Esophagus mucosa (tissue), 1 donor: ENCODE results near the gene DNAJC11. TPM values are rescaled to one million over a fixed set of nuclear protein-coding genes. Genes with fewer than 3 reads are reported as not detected.
"Not testable (repeated sequence)": the region's sequence is repeated elsewhere in the genome, so short reads cannot be mapped to it uniquely, and the experiment has no call there.

Experiments used
- ATAC-seq: fragments of 200-7000 bp; cut with Tn5 transposase; one replicate; pipeline ENCODE4 v1.9.1; 2020
- total RNA-seq: library from RNA; stranded (reverse); gene quantifications from one replicate; pipeline ENCODE4 v1.2.4, GENCODE V29; 2023
- donor health status: DM: yes; HTN: yes; CAD: no.

Gene DNAJC11, protein sequence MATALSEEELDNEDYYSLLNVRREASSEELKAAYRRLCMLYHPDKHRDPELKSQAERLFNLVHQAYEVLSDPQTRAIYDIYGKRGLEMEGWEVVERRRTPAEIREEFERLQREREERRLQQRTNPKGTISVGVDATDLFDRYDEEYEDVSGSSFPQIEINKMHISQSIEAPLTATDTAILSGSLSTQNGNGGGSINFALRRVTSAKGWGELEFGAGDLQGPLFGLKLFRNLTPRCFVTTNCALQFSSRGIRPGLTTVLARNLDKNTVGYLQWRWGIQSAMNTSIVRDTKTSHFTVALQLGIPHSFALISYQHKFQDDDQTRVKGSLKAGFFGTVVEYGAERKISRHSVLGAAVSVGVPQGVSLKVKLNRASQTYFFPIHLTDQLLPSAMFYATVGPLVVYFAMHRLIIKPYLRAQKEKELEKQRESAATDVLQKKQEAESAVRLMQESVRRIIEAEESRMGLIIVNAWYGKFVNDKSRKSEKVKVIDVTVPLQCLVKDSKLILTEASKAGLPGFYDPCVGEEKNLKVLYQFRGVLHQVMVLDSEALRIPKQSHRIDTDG
- total RNA-seq: 41.5 TPM

DNA sequence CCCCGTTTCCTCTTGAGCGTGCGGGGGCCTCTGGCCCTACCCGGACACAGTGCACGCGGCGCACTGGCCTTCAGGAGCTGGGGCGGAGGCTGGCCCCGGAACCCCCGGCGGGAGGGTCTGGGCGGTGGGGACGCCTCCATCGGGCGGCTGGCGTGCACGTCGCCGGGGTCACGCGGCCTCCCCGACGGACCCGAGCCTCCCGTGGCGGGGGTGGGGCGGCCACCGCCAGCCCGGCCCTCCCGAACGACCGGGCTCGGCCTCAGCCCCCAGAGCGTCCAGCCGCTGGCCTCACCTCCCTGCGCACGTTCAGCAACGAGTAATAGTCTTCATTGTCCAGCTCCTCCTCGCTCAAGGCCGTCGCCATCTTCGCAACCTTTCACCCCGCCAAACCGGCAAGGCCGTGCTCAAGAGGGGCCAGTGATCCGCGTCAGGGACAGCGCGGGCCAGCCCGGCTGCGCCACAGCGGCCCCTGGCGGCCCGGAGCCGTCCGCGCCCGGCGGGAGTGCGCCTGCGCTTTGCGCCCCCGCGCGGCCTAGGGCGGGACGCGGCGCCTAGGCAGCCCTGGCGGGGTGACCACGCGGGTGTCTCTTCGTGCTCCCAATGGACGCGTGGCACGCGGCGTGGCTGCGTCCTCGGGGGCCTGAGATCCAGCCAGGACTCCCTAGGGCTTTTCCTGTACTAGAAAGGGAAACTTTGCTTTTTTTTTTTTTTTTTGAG is at the start of gene DNAJC11:
Gene DNAJC11 (minus strand): TSS at position 380 of the 717 bp plus-strand sequence. CDS start 16 bp downstream, at position 364.
- peak; percentile 99 for ATAC-seq

DNA sequence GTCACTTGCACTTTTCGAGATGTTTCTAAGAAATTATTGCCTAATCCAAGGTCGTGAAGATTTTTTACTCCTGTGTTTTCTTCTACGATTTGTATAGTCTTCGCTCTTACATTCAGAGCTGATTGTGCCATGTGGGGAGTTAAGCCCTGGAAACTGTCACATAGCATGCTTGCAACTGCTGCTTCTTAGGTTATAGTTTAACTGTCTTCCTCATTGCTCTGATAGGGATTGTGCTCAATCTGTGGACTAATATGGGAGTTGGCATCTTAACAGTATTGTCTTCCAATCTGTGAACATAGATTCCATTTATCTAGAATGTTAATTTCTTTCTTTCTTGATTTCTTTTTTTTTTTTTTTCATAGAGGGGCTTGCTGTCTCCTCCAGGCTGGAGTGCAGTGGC is 48.9 kb upstream of the DNAJC11 start:
- no peak for ATAC-seq

DNA sequence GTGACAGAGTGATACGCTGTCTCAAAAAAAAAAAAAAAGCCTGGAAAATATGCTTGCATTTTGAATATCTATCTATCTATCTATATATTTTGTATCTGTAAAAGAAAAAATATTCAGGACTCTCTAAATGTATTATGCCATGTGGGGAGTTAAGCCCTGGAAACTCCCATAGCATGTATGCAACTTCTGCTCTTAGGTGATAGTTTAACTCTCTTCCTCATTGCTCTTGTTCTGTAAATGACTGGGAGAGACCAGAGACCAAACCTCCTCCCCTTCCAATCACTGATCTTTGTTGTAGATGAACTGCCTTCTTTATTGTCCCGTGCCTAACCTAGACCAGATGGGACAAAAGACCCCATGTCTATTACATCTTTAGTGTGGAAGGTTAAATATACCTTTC is 46.1 kb upstream of the DNAJC11 start:
- ATAC-seq: no peak

DNA sequence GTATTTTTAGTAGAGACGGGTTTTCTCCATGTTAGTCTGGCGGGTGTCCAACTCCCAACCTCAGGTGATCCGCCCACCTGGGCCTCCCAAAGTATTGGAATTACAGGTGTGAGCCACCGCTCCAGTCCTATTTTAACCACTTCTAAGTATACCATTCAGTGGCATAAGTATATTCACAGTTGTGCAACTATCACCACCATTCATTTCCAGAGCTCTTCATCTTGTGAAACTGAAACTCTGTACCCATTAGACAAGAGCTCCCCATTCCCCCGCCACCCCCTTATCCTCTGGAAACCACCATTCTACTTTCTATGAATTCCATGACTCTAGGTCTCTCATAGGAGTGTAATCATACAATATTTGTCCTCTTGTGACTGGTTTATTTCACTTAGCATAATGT is 43.5 kb upstream of the DNAJC11 start:
- ATAC-seq: no peak

DNA sequence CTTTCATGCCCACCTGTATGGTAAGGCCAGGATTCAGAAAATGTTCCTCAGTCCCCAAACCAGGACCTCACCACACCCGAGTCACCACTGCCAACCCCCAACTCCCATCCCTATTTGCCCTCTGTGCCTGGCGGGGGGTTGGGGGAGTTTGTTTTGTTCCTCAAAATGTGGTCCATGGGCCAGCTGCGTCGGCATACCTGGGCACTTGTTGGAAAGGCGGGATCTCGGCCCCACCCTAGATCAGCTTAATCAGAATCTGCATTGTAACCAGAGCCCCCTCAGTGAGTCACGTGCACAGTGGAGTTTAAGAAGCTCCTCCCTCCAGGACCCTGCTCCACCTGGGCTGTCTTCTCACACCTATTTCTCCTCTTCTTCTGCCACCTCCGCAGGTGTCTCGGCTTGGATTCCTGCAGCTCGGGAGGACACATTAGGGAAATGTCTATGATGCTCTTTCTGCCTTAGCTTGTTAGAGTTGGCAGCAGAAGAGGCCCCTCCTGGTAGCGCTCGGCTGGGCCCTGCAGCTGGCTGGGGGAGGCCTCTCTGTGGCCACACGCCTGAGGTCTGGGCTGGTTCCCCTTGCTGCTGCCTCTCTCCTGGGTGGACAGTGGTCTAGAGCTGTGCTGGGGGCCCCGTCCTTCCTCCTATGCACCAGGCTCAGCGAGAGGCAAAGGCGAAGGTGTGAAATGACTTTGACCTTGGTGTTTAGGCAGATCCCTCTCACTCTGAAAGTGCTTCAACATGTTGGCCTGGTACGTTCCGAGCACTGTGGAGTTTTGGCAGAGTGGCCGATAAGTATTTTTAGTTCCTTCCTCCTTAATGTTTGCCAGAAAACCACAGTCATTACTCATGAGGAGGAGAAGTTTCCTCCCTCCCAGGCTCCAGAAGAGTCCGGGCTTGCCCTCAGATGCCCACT is 41.8 kb upstream of the DNAJC11 start:
- peak; percentile 88 for ATAC-seq

DNA sequence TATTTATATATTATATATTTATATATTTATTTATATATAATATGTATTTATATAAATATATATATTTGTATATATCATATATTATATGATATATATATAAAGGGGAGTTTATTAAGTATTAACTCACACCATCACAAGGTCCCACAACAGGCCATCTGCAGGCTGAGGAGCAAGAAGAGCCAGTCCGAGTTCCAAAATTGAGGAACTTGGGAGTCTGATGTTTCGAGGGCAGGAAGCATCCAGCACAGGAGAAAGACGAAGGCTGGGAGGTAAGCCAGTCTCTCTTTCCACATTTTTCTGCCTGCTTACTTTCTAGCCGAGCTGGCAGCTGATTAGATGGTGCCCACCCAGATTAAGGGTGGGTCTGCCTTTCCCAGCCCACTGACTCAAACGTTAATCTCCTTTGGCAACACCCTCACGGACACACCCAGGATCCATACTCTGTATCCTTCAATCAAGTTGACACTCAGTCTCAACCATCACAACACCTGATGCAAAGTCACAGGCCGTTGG is 41.1 kb upstream of the DNAJC11 start:
- not testable (repeated sequence) for ATAC-seq

DNA sequence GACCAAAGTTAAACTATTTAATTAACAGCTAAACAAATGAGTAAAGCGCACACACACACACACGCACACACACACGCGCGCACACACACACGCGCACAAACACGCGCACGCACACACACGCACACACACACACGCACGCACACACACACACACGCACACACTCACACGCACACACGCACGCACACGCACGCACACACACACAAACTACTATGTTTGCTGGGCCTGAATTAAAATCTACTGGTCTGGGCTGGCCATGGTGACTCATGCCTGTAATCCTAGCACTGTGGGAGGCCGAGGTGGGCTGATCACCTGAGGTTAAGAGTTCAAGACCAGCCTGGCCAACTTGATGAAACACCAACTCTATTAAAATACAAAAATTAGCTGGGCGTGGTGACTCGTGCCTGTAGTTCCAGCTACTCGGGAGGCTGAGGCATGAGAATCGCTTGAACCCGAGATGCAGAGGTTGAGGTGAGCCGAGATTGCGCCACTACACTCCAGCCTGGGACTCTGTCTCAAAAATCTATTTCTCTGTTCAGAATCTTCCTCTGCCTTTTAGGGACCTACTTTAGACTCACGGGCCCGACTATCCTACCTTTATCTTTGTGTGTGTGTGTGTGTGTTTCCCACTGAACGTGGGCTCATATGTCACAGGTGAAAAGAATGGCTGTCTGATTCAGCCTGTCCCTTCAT is 37.5 kb upstream of the DNAJC11 start:
- no peak for ATAC-seq

DNA sequence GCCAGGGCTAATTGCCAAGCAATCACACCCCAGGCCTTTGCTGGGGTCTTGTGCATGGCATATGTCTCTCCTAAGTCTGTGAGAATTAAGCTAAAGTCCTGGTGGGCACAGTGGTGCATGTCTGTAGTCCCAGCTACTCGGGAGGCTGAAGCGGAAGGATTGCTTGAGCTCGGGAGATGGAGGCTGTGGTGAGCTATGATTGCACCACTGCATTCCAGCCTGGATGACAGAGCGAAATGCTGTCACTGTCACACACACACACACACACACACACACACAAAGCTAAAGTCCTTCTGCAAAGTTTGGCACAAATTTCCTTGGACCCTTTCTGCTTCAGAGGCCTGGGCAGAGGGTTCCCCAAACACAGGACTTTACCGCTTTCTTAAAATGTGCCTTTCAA is 31.3 kb upstream of the DNAJC11 start:
- ATAC-seq: no peak

DNA sequence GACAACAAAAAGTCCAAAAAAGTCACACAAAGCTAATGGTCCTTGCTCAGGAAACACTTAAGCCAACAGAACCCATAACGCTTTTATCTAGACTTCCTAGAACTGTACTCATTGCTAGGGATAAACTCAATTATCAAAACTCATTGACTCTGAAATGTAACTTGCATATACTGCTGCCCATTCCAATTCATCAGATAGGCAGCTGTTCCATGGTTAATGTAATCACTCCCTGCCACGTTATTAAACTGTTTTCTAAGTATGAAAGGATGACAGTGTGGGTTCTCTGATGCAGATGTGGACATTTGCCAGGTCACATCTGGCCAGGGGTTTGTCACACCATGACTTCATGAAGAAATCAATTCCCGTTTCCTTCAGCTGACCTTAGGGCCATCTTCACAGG is 30.3 kb upstream of the DNAJC11 start:
- ATAC-seq: no peak

DNA sequence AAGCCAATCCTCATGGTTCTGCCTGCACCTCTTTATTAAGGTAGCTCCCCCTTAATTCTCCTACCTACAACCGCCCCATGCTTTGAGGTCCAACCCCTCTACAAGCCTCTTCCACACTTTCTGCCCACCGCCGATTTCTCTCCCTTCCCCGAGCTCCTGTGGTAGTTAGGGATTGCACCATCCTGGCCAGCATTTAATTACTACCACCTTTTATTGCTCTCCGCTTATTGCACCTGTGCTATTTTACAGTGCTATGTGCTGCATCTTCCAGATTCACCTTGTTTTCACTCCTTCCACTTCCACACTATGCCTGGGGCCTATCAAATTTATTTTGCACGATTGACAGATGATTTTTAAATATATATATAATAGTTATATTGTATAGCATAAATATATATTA is 29.3 kb upstream of the DNAJC11 start:
- no peak for ATAC-seq

DNA sequence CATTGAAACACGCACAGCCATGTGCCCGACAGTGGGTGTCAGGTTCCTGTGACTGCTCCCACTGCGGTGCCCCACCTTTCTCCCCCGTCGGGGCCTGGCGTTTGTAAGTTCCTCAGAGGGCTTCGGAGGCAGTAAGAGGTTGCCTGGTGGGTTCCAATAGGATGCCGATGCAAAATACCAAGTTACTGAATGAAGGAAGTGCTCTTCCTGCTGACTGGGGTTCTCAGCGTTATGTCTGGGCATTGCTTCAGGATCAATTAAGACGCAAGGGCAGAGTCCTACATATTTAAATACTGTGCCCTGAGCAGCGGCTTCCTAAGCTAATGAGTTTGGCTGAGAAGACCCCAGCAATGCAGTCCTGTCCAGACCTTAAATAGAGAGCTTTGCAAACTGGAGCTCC is 28.9 kb upstream of the DNAJC11 start:
- ATAC-seq: no peak

DNA sequence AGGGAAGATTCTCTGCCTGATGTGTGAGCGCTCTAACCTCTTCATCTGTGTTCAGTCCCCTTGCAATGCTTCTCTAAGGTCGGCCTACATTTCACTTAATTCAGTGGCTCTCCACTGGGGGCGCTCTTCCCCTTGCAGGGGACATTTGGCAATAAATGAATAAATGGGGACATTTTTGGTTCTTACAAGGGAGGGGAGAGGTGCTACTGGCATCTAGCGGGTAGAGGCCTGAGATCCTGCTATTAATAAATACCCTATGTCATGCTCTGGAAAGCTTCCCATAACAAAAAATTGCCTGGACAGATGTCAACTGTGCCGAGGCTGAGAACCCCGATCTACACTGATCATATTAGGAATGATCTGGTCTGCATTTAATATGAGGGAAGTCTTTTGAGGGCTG is 25.9 kb upstream of the DNAJC11 start:
- peak; percentile 50 for ATAC-seq

DNA sequence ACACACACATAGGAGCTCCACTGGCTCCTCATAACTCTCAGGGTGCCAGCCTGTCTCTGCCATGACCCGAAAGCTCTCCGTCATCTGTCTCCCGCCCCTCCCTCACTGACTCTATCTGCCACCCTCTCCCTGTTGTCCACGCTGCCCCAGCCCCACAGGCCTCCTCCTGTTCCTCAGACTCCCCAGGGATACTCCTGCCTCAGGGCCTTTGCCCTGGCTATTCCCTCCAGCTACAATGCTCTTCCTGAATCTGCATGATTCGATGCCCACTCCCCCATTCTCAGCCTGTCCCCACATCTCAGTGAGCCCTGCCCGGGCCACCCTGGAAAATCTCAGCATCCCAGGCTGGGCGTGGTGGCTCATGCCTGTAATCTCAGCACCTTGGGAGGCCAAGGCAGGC is 24.6 kb upstream of the DNAJC11 start:
- peak; percentile 10 for ATAC-seq

DNA sequence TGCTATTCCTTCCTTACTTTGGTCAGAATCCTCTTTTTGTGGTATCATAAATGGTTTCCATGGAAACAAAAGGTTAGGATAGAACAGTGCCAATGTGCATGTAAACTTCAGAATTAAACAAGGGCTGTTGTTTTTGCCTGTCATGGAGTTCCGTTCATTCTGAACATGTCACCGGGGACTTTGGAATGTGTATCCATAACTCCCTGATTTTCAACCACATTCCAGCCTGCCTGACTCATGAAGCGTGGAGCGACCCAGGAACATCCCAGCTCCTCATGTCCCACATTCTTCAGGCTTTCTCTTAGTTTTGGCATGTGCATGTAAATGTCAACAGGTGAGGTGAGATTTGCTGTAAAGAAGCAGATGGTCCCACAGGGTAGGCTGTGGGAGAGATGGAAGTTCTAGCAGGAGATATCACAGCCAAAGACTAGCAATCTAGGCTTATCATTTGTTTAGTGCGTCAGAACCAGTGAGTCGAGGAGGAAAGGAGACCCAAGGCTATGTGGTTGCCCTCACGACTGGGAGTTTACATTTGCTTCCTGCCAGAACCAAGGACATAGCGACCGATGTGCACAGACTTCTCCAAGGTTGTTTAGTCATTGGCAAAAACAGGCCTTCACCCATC is 23.0 kb upstream of the DNAJC11 start:
- ATAC-seq: no peak

DNA sequence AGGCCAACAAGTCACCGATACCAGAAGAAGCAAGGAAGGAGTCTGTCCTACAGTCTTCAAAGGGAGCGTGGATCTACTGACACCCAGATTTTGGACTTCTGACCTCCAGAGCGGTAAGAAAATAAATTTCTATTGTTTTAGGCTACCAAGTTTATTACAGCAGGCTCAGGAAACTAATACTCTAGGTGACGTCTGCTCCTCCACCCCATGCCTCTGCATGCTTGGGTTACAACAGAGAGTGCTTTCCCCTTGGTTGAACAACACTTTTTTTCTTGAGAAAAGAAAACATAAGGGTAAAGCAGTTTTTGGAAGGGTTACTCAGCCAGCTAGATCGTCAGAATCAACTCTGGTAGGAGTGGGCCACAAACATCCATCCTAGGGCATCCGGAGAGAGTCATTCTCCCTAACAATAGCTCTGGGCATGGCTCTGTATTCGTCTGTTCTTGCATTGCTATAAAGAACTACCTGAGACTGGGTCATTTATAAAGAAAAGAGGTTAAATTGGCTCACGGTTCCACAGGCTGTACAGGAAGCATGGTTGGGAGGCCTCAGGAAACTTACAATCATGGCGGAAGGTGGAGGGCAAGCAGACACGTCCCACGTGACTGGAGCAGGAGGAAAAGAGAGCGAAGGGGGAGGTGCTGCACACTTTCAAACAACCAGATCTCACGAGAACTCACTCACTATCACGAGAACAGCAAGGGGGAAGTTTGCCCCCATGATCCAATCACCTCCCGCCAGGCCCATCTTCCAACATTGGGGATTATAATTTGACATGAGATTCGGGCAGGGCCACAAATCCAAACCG is 22.2 kb upstream of the DNAJC11 start:
- ATAC-seq: no peak

DNA sequence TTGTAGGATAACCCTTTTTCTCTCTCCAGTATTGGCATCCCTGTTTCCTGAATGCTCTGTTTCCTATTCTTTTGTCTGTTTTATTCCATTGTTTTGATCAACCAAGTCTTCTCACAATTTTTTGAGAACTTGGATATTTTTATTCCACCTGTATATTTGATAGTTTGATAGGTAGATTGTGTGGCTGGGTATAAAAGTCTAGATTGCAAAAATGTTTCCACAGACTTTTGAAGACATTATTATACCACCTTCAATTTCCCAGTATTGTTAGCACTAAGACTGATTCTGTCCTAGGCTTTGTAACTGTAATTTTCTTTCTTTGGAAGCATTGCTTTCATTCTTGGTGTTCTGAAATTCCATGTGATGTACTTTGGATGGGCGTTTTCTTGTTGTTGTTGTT is 9.6 kb upstream of the DNAJC11 start:
- no peak for ATAC-seq

DNA sequence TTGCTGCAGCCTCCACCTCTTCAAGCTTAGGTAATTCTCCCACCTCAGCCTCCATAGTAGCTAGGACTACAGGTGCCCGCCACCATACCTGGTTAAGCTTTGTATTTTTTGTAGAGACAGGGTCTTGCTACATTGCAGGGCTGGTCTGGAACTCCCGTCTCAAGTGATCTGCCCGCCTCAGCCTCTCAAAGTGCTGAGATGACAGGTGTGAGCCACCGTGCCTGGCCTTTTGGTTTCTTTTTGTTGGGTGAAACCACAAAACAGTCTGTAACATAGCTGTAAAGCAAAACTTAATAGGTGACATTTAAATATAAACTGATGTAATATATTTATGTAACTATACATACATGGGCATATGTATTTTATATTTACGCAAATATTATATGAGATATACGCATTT is 3.1 kb upstream of the DNAJC11 start:
- ATAC-seq: no peak

DNA sequence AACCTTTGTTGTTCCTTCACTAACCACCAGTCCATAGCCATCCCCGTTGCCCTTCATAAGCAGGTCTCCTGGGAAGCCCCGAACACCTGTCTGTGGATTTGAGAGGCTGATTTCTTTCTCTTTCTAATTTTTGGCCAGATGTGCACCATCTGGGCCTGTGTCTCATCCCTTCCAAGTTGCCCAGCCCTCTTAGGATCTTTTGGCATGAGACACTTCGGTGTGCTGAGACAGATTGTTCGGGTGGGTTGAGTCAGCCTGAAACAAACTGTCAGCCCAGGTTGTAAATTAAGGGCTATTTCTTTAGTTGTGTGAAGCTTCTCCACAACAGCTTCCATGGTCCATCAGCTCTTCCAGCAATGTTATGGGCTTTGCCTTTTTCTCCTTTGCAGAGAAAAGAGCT is 1.4 kb upstream of the DNAJC11 start:
- ATAC-seq: no peak

DNA sequence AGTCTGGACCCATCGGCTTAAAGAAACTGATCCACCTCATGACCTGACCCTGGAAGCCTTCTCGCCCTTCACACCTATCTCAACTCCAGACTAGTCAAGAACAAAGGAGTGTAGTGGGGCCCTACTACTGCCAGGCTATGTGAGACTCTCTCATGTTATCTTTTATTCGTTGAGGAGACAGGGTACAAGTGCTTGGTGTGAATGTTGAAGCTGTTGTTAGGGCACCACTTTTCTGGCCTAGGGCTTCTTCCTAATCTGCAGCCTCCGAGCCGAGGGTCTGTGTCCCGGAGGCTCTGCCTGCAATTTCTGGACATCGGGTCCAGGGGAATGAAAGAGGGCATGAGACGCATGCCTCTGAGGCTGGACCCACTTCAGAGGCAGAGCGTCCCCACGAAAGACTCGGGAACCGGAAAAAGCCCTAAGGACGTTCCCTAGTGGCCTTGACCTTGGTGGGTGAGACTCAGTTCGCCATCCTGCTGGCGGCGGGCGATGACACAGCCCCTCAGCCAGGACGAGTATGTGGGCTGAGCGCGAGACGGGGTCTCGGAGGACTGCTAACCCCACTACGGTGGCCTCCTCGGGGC is 671 bp downstream of the DNAJC11 start:
- no peak for ATAC-seq

DNA sequence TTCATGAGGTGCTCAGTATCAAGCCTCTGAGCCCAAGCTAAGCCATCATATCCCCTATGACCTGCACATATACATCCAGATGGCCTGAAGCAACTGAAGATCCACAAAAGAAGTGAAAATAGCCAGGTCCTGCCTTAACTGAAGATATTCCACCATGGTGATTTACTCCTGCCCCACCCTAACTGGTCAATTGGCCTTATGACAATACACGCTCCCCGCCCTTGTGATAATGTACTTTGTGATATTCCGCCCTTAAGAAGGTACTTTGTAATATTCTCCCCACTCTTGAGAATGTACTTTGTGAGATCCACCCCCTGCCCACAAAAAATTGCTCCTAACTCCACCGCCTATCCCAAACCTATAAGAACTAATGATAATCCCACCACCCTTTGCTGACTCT is 1.7 kb downstream of the DNAJC11 start:
- not testable (repeated sequence) for ATAC-seq
